ENCODE measurements around the gene KIF6. TPM values are rescaled to one million over a fixed set of nuclear protein-coding genes. Genes with fewer than 3 reads are reported as not detected.

Gene KIF6
- total RNA-seq, 4 donors from 2014 or later = 0.83 to 2.6 (median 1.1) TPM

DNA sequence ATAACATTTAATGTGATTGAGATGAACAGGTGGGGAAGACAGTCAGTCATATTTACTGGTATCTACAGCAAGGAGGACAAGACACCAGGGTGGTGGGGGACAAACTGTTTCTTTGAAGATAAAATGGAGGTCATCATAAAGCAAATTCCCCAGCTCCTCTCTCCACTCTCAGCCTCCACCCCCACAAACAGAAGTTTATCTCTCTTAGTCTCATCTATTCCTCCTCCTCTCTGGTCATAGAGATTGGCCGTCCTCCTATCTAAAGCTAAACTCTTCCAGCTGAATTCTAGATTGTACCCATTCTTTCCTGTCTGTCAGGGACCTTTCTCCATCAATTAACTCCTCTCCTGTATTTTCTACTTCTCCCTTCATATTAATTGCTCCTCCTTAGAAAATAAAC, 71.1 kb downstream of the KIF6 start:
- intact Hi-C loops (cut with DNase I) = no loop called here
- no peaks in the 10 kb centered on the region for H3K27me3 ChIP-seq
- TF ChIP-seq POLR2AphosphoS5 (IDR thresholded peaks at IDR 0.05) (no peak), EP300 (IDR thresholded peaks at IDR 0.05) (no peak)
- no peaks in the 10 kb centered on the region for H3K36me3 ChIP-seq
- H3K4me1 ChIP-seq = no peaks in the 10 kb centered on the region
- DNase-seq (ENCODE audit: extremely low spot score) = no peak
- H3K4me3 ChIP-seq = no peak overlapping the region
- no peaks in the 10 kb centered on the region for H3K9me3 ChIP-seq
- 92% methylated on average over 1 of the region's 1 CpG for WGBS
- no peak overlapping the region for H3K27ac ChIP-seq (replicated peaks in 1 of 4)

DNA sequence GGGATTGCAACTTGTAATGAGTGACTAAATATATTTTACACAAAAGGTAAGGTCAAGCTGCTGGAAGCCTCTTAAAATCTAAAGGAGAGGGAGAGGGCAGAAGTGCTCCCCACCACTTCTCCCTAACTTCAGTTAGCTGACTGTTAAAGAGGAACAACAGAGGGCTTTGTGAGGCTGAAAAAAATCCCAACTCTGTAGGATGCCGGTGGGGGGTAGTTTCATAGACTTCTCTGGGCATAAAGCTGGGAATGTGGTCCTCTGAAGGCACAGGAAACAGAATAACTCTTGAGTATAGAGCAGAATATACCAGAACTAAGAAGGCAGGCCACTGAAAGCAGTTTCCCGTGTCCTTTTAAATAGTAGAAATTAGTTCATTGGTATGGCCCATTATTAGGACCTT, 71.6 kb downstream of the KIF6 start:
- DNase-seq (ENCODE audit: extremely low spot score) = no peak
- H3K27me3 ChIP-seq = no peaks in the 10 kb centered on the region
- intact Hi-C loops (cut with DNase I) = no loop called here
- no peak overlapping the region for H3K27ac ChIP-seq (replicated peaks in 1 of 4)
- 67% methylated on average over 2 of the region's 2 CpGs for WGBS
- no peak overlapping the region for H3K4me3 ChIP-seq
- no peaks in the 10 kb centered on the region for H3K4me1 ChIP-seq
- H3K36me3 ChIP-seq = no peaks in the 10 kb centered on the region
- no peaks in the 10 kb centered on the region for H3K9me3 ChIP-seq
- no peak for TF ChIP-seq EP300 (IDR thresholded peaks at IDR 0.05)
- no peak for TF ChIP-seq POLR2AphosphoS5 (IDR thresholded peaks at IDR 0.05)
- TF ChIP-seq, protein P1, sequence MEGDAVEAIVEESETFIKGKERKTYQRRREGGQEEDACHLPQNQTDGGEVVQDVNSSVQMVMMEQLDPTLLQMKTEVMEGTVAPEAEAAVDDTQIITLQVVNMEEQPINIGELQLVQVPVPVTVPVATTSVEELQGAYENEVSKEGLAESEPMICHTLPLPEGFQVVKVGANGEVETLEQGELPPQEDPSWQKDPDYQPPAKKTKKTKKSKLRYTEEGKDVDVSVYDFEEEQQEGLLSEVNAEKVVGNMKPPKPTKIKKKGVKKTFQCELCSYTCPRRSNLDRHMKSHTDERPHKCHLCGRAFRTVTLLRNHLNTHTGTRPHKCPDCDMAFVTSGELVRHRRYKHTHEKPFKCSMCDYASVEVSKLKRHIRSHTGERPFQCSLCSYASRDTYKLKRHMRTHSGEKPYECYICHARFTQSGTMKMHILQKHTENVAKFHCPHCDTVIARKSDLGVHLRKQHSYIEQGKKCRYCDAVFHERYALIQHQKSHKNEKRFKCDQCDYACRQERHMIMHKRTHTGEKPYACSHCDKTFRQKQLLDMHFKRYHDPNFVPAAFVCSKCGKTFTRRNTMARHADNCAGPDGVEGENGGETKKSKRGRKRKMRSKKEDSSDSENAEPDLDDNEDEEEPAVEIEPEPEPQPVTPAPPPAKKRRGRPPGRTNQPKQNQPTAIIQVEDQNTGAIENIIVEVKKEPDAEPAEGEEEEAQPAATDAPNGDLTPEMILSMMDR (IDR thresholded peaks at IDR 0.05) = no peak
- no peak for TF ChIP-seq POLR2A (IDR thresholded peaks at IDR 0.05; ENCODE audit: low read depth)

- Histone ChIP-seq H3K36me3 (no peaks in the 10 kb centered on the region), H3K27me3 (no peaks in the 10 kb centered on the region), H3K27ac (replicated peaks in 1 of 4) (no peak overlapping the region), H3K9me3 (no peaks in the 10 kb centered on the region), H3K4me3 (no peak overlapping the region), H3K4me1 (peaks cover 0 to under 1% (median under 1%) of the 10 kb centered on the region in 4 donors)
- 41% methylated on average over 2 of the region's 2 CpGs for WGBS
- intact Hi-C loops (cut with DNase I) = no loop called here
- TF ChIP-seq EP300 (IDR thresholded peaks at IDR 0.05) (no peak), POLR2A (IDR thresholded peaks at IDR 0.05; ENCODE audit: low read depth) (no peak), POLR2AphosphoS5 (IDR thresholded peaks at IDR 0.05) (no peak)
- TF ChIP-seq, protein P1 (IDR thresholded peaks at IDR 0.05) = no peak
- no peak for DNase-seq (ENCODE audit: extremely low spot score)
These were observed 75.2 kb downstream of the KIF6 start for GRCh38 chr6:39649996-39650395.

DNA sequence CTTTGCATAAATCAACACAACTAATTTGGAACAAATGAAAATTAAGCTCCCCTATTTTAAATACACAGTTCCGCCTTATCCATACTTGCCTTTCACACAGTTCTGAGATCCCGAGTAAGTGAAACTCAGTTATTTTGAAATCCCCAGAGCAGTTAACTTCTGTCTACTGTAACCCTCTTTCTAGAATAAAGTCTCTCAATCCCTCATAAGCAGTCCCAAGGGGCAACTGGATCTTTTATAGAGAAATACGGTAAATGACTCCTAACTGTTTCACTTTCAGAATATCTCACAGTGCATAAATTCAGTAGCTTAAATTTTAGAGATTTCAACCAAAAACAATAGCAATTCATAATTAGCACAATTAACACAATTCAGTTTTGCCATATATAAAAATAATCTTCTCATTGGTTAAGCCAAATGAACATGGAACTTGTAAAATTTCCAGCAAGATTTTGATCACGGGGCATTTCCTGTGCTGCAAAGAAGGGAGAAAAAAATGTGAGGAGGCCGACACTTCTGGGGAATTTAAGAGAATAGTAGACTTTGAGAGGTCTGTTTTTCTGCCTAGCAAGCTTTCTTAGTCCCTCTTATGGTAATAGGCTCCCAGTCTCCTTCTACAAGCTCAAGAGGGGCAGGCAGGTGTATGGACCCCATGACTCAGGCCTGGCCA, 78.3 kb downstream of the KIF6 start:
- Histone ChIP-seq H3K27me3 (no peaks in the 10 kb centered on the region), H3K27ac (replicated peaks in 1 of 4) (no peak overlapping the region), H3K9me3 (no peaks in the 10 kb centered on the region), H3K4me1 (peaks cover 0 to 18% (median 11%) of the 10 kb centered on the region in 4 donors), H3K4me3 (no peak overlapping the region), H3K36me3 (no peaks in the 10 kb centered on the region)
- intact Hi-C loops (cut with DNase I) = no loop called here
- DNase-seq (ENCODE audit: extremely low spot score) = no peak
- no peak for TF ChIP-seq POLR2AphosphoS5 (IDR thresholded peaks at IDR 0.05)
- 83% methylated on average over 5 of the region's 5 CpGs for WGBS

- TF ChIP-seq POLR2A (IDR thresholded peaks at IDR 0.05; ENCODE audit: low read depth) = no peak
- TF ChIP-seq, protein P1 (IDR thresholded peaks at IDR 0.05) = no peak
- no peak for TF ChIP-seq POLR2AphosphoS5 (IDR thresholded peaks at IDR 0.05)
- no peak for TF ChIP-seq EP300 (IDR thresholded peaks at IDR 0.05)
- H3K9me3 ChIP-seq = no peaks in the 10 kb centered on the region
- intact Hi-C loops (cut with DNase I) = no loop called here
- no peak overlapping the region for H3K27ac ChIP-seq (replicated peaks in 1 of 4)
- no peak for DNase-seq (ENCODE audit: extremely low spot score)
- no peaks in the 10 kb centered on the region for H3K27me3 ChIP-seq
- H3K4me1 ChIP-seq = peaks cover 0 to 19% (median 11%) of the 10 kb centered on the region in 4 donors
- no peak overlapping the region for H3K4me3 ChIP-seq
- WGBS = 49% methylated on average over 2 of the region's 2 CpGs
- H3K36me3 ChIP-seq = no peaks in the 10 kb centered on the region
These were observed 82.9 kb downstream of the KIF6 start for GRCh38 chr6:39642270-39642669.

All from esophagus muscularis mucosa (tissue), 4 donors.